Activated naive CD8-positive, alpha-beta T cell treated with anti-CD3 and anti-CD28 coated beads, Interleukin-2, amount 50 U/mL, for 24 hours (primary cell): ENCODE measurements around the gene RWDD1.

ENCODE experiments used
- ATAC-seq: fragments of 150-1000 bp; cut with Tn5 transposase; one replicate; pipeline ENCODE4 v1.10.0; 2021
- DNase-seq: peaks from one replicate; pipeline ENCODE4 v3.0.0; 2021
- H3K27ac Mint-ChIP-seq: one replicate; pipeline ENCODE4 v1.8.0; 2021; ENCODE audit warnings: mild to moderate bottlenecking, mixed read lengths
- H3K27me3 Mint-ChIP-seq: one replicate; pipeline ENCODE4 v1.8.0; 2021; ENCODE audit warnings: mixed read lengths
- H3K36me3 Mint-ChIP-seq: one replicate; pipeline ENCODE4 v1.8.0; 2021; ENCODE audit warnings: low read depth, mixed read lengths
- H3K4me1 Mint-ChIP-seq: one replicate; pipeline ENCODE4 v1.8.0; 2021; ENCODE audit warnings: mixed read lengths
- H3K4me3 Mint-ChIP-seq: one replicate; pipeline ENCODE4 v1.8.0; 2021; ENCODE audit warnings: mild to moderate bottlenecking, moderate library complexity, mixed read lengths
- H3K9me3 Mint-ChIP-seq: one replicate; pipeline ENCODE4 v1.8.0; 2021; ENCODE audit warnings: mixed read lengths

RWDD1 gene

DNA sequence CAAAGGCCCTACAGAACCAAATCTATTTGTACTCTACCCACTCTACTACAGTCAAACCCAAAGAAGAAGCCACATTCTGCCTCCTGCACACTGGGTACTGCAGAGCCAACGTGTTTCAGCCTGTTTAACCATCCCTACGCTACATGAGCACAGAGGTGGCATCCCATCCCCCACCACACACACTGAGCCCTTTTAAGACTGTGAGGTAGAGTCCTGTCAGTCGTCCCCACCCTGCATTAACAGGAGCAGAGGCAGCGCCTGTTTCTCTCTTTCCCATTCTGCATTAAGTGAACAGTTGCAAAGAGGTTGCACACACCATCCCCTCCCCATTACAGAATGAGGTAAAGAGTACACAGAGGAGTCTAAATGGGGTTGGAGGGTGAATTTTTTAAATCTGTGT, 39.8 kb downstream of the RWDD1 start:
- no peak overlapping the region for H3K27ac Mint-ChIP-seq
- H3K4me3 Mint-ChIP-seq, result no peak overlapping the region
- ATAC-seq (no peak), DNase-seq (no peak)
- H3K4me1 Mint-ChIP-seq, result peaks cover 3% of the 10 kb centered on the region
- H3K36me3 Mint-ChIP-seq, result no peaks in the 10 kb centered on the region
- no peaks in the 10 kb centered on the region for H3K9me3 Mint-ChIP-seq
- peaks cover 13% of the 10 kb centered on the region for H3K27me3 Mint-ChIP-seq

DNA sequence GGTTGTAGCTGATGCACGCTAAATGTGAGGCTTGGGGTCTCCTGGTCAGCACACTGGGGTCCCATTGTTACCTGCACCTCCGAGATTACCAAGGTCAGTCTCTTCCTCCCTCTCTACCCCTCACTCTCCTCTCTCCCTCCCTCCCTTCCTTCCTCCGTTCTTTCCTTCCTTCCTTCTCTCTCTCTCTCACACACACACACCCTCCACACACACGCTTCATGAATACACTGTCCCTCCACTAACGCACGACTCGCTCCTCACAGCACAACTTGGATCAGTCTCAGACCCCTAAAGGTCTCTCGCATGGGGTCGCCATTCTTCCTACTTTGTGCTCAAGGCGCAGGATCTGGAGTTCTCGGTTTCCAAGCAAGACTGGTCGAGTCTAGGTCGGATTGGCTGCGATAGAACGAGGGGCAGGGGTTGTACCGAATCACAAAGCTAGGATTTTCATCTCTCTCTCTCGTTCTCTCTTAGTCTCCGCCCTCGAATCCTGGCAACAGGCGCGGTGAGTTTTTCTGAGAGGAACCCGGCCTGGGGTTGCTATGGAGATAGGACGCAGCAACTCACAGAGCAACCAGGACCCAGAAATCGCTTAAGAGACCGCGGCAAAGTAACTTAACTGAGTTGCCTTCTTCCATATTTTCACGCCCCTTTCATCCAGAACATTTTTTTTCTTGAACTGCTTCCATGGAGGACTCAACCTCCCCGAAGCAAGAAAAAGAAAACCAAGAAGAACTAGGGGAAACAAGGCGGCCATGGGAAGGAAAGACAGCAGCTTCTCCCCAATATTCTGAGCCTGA, 44.8 kb downstream of the RWDD1 start, which contains the start of gene RSPH4A:
TSS of gene RSPH4A (plus strand) at position 543 of the 800 bp plus-strand sequence. CDS start at position 688, 145 bp downstream.
- peak; percentile 70 for DNase-seq
- Mint-ChIP-seq H3K4me1 (peaks cover 14% of the 10 kb centered on the region), H3K4me3 (peak within 1 kb of the TSS; percentile 89), H3K36me3 (no peaks in the 10 kb centered on the region), H3K9me3 (no peaks in the 10 kb centered on the region), H3K27ac (no peak within 1 kb of the TSS), H3K27me3 (peaks cover 19% of the 10 kb centered on the region)
- ATAC-seq, result peak; percentile 96

DNA sequence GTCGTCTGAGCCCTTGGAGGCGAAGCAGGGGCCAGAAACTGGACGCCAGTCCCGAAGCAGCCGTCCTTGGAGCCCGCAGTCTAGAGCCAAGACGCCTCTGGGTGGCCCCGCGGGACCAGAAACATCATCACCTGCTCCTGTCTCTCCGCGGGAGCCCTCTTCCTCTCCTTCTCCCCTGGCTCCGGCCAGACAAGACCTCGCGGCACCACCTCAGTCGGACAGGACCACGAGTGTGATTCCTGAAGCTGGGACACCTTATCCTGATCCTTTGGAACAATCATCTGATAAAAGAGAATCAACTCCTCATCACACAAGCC, 45.4 kb downstream of the RWDD1 start:
- Mint-ChIP-seq H3K27ac (no peak overlapping the region), H3K27me3 (peaks cover 19% of the 10 kb centered on the region)

DNA sequence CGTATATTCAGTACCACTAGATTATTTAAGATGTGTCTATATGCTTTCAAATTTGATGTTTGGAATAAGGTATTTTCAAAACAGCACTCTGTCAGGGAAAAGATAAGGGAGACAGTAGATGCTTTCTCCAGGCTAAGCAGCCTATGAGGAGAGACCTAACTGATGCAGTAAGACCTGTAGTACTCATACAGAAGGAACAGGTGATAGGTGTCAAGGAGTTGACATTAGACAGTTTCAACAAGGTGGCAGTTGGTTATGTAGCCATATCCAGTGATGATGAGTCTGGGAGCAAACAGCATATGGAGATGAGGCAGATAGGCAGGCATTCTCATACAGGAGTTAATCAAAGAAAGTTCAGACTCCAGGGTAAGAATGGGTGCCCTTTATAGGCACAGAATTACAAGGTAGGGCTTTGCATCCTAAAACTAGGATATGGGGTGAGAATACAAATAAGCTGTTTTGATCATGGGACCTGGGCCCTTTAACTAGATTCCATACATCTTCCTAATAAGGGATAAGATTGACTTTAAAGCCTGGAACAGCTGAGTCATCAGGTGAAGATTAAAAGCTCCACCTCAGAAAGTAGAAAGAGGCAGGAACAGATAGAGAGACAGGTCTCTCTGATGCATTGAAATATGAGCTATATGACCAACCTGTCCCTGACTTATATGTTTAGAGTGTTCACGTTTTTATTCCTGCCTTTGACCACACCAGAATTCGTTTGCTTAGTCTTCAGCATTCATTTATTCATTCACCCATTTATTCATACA, 52.9 kb downstream of the RWDD1 start:
- Mint-ChIP-seq H3K27me3 (peaks cover 2% of the 10 kb centered on the region), H3K27ac (no peak overlapping the region), H3K4me1 (no peaks in the 10 kb centered on the region), H3K36me3 (no peaks in the 10 kb centered on the region), H3K9me3 (no peaks in the 10 kb centered on the region), H3K4me3 (no peak overlapping the region)
- ATAC-seq, result peak; percentile 43
- no peak for DNase-seq

More for the DNA sequence above, 45.4 kb downstream of the RWDD1 start:
- Mint-ChIP-seq H3K9me3 (no peaks in the 10 kb centered on the region), H3K4me3 (peak overlapping the region; percentile 89), H3K36me3 (no peaks in the 10 kb centered on the region), H3K4me1 (peaks cover 14% of the 10 kb centered on the region)
- ATAC-seq (peak; percentile 41), DNase-seq (peak; percentile 18)

DNA sequence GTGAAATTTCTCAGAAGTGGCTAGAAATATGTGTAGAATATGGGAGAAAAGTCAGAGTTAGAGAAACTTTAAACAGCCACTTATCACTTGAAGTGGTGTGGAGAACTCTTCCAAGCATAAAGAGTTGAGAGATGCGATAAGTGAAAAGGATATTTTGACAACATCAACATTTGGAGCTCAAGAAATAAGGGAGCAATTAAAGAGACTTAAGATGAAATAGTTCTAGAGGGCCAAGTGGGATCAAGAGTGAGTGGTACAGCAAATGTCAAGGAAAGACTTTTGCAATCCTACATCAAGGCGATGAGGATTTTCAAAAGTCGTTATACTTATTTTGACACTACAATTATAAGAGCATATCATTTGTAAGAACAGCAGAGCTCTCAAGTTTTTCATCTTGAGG, 54.6 kb downstream of the RWDD1 start:
- H3K27ac Mint-ChIP-seq, result no peak overlapping the region
- no peak for ATAC-seq
- no peaks in the 10 kb centered on the region for H3K4me1 Mint-ChIP-seq
- peaks cover 2% of the 10 kb centered on the region for H3K27me3 Mint-ChIP-seq
- no peak for DNase-seq
- no peak overlapping the region for H3K4me3 Mint-ChIP-seq
- H3K9me3 Mint-ChIP-seq, result no peaks in the 10 kb centered on the region
- H3K36me3 Mint-ChIP-seq, result no peaks in the 10 kb centered on the region

DNA sequence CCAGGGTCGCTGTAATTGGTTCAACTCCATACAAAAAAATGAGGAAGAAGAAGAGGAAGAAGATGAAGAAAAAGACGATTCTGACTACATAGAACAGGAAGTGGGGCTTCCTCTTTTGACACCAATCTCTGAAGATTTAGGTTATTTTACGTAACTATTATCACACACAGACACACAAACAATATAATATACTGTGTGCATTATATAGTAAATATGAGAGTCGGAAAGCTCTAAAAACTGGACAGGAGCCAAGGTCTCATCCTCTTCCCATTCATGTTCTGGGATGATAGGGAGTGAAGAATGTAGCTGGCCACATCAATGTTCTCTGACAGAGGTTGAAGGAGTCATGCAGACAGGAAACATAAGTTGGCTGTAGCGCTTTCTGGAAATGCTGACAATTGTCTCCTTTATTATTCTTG, 58.3 kb downstream of the RWDD1 start:
- Mint-ChIP-seq H3K4me1 (no peaks in the 10 kb centered on the region), H3K4me3 (no peak overlapping the region), H3K36me3 (peaks cover 12% of the 10 kb centered on the region), H3K9me3 (no peaks in the 10 kb centered on the region), H3K27ac (no peak overlapping the region), H3K27me3 (no peaks in the 10 kb centered on the region)
- DNase-seq, result no peak
- no peak for ATAC-seq

DNA sequence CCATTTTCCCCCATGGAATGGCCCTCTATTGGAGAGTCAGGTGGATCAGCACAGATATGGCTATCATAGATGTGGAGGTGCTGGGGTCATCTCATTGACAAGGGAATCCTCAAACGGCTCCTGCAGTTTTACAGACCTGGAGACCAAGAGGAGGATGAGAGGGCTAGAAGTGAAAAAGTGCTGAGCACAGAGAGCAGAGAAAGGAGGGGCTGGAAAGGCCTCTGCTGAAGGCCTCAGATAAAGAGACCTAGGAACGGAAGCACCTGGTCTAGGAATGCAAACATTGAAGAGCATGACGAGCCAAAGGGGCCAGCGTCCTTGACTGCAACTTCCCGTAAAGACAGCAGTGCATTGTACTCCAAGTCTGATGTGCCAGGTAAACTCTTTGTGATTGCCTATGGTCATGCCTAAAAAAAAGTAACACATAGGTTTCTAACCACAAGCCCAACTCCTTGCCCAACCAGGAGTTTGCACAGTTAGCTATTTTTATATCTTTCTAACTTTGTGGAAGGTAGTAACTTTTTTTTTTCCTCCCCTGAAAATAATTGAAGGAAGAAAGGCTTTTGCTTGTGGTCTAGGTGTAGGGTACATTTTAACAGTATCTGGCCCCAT, 60.2 kb downstream of the RWDD1 start:
- H3K27ac Mint-ChIP-seq, result no peak overlapping the region
- no peak for ATAC-seq
- no peaks in the 10 kb centered on the region for H3K27me3 Mint-ChIP-seq
- H3K4me1 Mint-ChIP-seq, result no peaks in the 10 kb centered on the region
- no peaks in the 10 kb centered on the region for H3K9me3 Mint-ChIP-seq
- no peak for DNase-seq
- H3K4me3 Mint-ChIP-seq, result no peak overlapping the region
- peaks cover 22% of the 10 kb centered on the region for H3K36me3 Mint-ChIP-seq

DNA sequence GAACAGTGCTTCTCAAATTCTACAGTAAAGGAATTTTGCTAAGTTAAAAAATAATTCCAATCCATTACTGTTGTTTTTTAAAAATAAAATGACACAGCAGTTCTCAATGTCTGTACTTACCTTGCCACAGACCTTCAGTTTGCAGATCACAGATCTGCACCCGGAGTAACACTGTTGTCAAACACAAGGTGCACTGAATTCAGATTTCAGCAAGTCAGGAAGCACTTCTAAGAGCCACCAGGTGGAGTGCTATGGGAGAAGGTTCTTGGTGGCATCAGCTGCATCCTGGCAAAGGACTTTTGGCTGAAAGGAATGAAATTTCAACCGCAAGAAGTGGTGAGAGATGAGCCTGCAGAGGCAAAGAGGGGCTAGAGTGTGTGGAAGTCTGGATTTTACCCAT, 62.4 kb downstream of the RWDD1 start:
- H3K9me3 Mint-ChIP-seq, result no peaks in the 10 kb centered on the region
- H3K27ac Mint-ChIP-seq, result no peak overlapping the region
- DNase-seq (no peak), ATAC-seq (no peak)
- H3K36me3 Mint-ChIP-seq, result peaks cover 27% of the 10 kb centered on the region
- no peaks in the 10 kb centered on the region for H3K4me1 Mint-ChIP-seq
- no peak overlapping the region for H3K4me3 Mint-ChIP-seq
- no peaks in the 10 kb centered on the region for H3K27me3 Mint-ChIP-seq
